LHCN-M2 (cell line): Measurements from ENCODE around the gene MCCC1. TPM values are rescaled to one million over a fixed set of nuclear protein-coding genes. Genes with fewer than 3 reads are reported as not detected.
"Not testable (repeated sequence)": the region's sequence is repeated elsewhere in the genome, so short reads cannot be mapped to it uniquely, and the experiment has no call there.

Experiments used
- DNase-seq: peaks from one replicate; pipeline ENCODE4 v3.0.0-alpha.2; 2012; ENCODE audit warnings: low read depth
- total RNA-seq: library from RNA; depleted of rRNA; stranded (reverse); fragments of >200 nt; gene quantifications from 2 replicates; pipeline ENCODE4 v1.2.3, GENCODE V29; 2014

MCCC1 gene
- total RNA-seq, 1 experiment from 2014 or later: 20.2 TPM

GRCh38 chr3:183103950-183104349 lies 4.7 kb upstream of the MCCC1 start:
- not testable (repeated sequence) for DNase-seq

- DNase-seq: not testable (repeated sequence)
These were observed 1.7 kb upstream of the MCCC1 start for GRCh38 chr3:183101040-183101439.

GRCh38 chr3:183100376-183100775 lies 1.1 kb upstream of the MCCC1 start:
- DNase-seq: no peak

- DNase-seq: no peak
These were observed 525 bp upstream of the MCCC1 start for GRCh38 chr3:183099838-183100204.

GRCh38 chr3:183098536-183099025 lies 715 bp downstream of the MCCC1 start:
- no peak for DNase-seq

GRCh38 chr3:183094711-183095110 lies 4.6 kb downstream of the MCCC1 start:
- DNase-seq: no peak

GRCh38 chr3:183092256-183092655 lies 7.0 kb downstream of the MCCC1 start:
- DNase-seq: no peak

- DNase-seq: no peak
These were observed 12.1 kb downstream of the MCCC1 start for GRCh38 chr3:183087184-183087583.

GRCh38 chr3:183085634-183086390 lies 13.5 kb downstream of the MCCC1 start:
- peak; percentile 20 for DNase-seq

GRCh38 chr3:183082355-183082915 lies 16.9 kb downstream of the MCCC1 start:
- no peak for DNase-seq

GRCh38 chr3:183081459-183082183 lies 17.7 kb downstream of the MCCC1 start:
- no peak for DNase-seq

- no peak for DNase-seq
These were observed 18.7 kb downstream of the MCCC1 start for GRCh38 chr3:183080628-183081027.

- DNase-seq: no peak
These were observed 24.4 kb downstream of the MCCC1 start for GRCh38 chr3:183074881-183075280.

- no peak for DNase-seq
These were observed 25.0 kb downstream of the MCCC1 start for GRCh38 chr3:183074261-183074660.

- peak; percentile 21 for DNase-seq
These were observed 25.5 kb downstream of the MCCC1 start for GRCh38 chr3:183073839-183074238.

GRCh38 chr3:183070892-183071291 lies 28.4 kb downstream of the MCCC1 start:
- no peak for DNase-seq

- DNase-seq: no peak
These were observed 30.2 kb downstream of the MCCC1 start for GRCh38 chr3:183069086-183069485.

- not testable (repeated sequence) for DNase-seq
These were observed 32.4 kb downstream of the MCCC1 start for GRCh38 chr3:183066891-183067290.

GRCh38 chr3:183064475-183064874 lies 34.8 kb downstream of the MCCC1 start:
- no peak for DNase-seq

GRCh38 chr3:183061391-183062172 lies 37.7 kb downstream of the MCCC1 start:
- DNase-seq: peak; percentile 51

GRCh38 chr3:183058351-183058750 lies 40.9 kb downstream of the MCCC1 start:
- DNase-seq: no peak

- DNase-seq: no peak
These were observed 48.6 kb downstream of the MCCC1 start for GRCh38 chr3:183050706-183051105.
